Neuronal stem cell (in vitro differentiated cells): ENCODE data around the gene CD58.

Source experiments
- DNase-seq: peaks from one replicate; pipeline ENCODE4 v3.0.0-alpha.2; 2013; ENCODE audit warnings: low spot score
- H2AFZ ChIP-seq: one replicate; pipeline ENCODE4 v1.6.1; 2013; ENCODE audit warnings: mild to moderate bottlenecking, low read length, inconsistent platforms
- H2AK5ac ChIP-seq: 2 replicates; pipeline ENCODE4 v1.6.1; 2013; ENCODE audit warnings: low read depth, mild to moderate bottlenecking, inconsistent platforms, low read length, moderate library complexity, mixed read lengths
- H2BK120ac ChIP-seq: 2 replicates; pipeline ENCODE4 v1.6.1; 2013; ENCODE audit warnings: low read depth, mild to moderate bottlenecking, inconsistent platforms, low read length, moderate library complexity, mixed read lengths
- H2BK12ac ChIP-seq: one replicate; pipeline ENCODE4 v1.6.1; 2013; ENCODE audit warnings: low read length, inconsistent platforms
- H2BK15ac ChIP-seq: 2 replicates; pipeline ENCODE4 v1.6.1; 2013; ENCODE audit warnings: mild to moderate bottlenecking, low read length, inconsistent platforms, mixed read lengths
- H2BK5ac ChIP-seq: one replicate; pipeline ENCODE4 v1.6.1; 2013; ENCODE audit warnings: inconsistent platforms, mild to moderate bottlenecking, low read length, moderate library complexity
- H3K14ac ChIP-seq: one replicate; pipeline ENCODE4 v1.6.1; 2013; ENCODE audit warnings: low read length, inconsistent platforms
- H3K18ac ChIP-seq: 2 replicates; pipeline ENCODE4 v1.6.1; 2013; ENCODE audit warnings: low read length, inconsistent platforms
- H3K23ac ChIP-seq: 2 replicates; pipeline ENCODE4 v1.6.1; 2013; ENCODE audit warnings: low read depth, mild to moderate bottlenecking, mixed read lengths, low read length, inconsistent platforms; ENCODE audit not compliant: poor library complexity
- H3K27ac ChIP-seq: replicated peaks from 3 replicates; pipeline ENCODE4 v1.5.1; 2013; ENCODE audit warnings: low read length, inconsistent platforms
- H3K27me3 ChIP-seq, 3 experiments: 2 replicates each; pipeline ENCODE4 v1.6.1; 2013; ENCODE audit warnings: low read length in 3 of 3, mild to moderate bottlenecking in 2 of 3, inconsistent platforms in 1 of 3, low read depth in 1 of 3, mixed read lengths in 1 of 3, moderate library complexity in 1 of 3; ENCODE audit not compliant: control insufficient read depth in 3 of 3, insufficient read depth in 3 of 3
- H3K36me3 ChIP-seq, 2 donors: replicated peaks in 1 of 2; 2 replicates each; pipeline ENCODE4 v1.6.1; 2013; ENCODE audit warnings: low read length in 2 of 2; ENCODE audit not compliant: control insufficient read depth in 2 of 2, insufficient read depth in 2 of 2
- H3K4ac ChIP-seq: 2 replicates; pipeline ENCODE4 v1.6.1; 2013; ENCODE audit warnings: inconsistent platforms, mild to moderate bottlenecking, low read length, moderate library complexity
- H3K4me1 ChIP-seq, 2 donors: 1 replicate in 1 of 2; 2 replicates in 1 of 2; pipeline ENCODE4 v1.6.1; 2013; ENCODE audit warnings: low read length in 2 of 2, low read depth in 1 of 2; ENCODE audit not compliant: control insufficient read depth in 2 of 2, insufficient read depth in 1 of 2
- H3K4me2 ChIP-seq: one replicate; pipeline ENCODE4 v1.6.1; 2013; ENCODE audit warnings: mild to moderate bottlenecking, low read length, inconsistent platforms; ENCODE audit not compliant: insufficient read depth, poor library complexity, severe bottlenecking
- H3K4me3 ChIP-seq, 2 donors: 2 replicates each; pipeline ENCODE4 v1.5.1; 2013; ENCODE audit warnings: low read length in 2 of 2, mild to moderate bottlenecking in 2 of 2, inconsistent platforms in 1 of 2, moderate library complexity in 1 of 2
- H3K79me1 ChIP-seq: one replicate; pipeline ENCODE4 v1.6.1; 2013; ENCODE audit warnings: low read depth, mild to moderate bottlenecking, inconsistent platforms, low read length, moderate library complexity
- H3K9ac ChIP-seq: one replicate; pipeline ENCODE4 v1.6.1; 2013; ENCODE audit warnings: mild to moderate bottlenecking, low read depth, low read length, inconsistent platforms; ENCODE audit not compliant: poor library complexity
- H3K9me3 ChIP-seq, 2 donors: replicated peaks in 1 of 2; 2 replicates each; pipeline versions ENCODE3 to v1.6.1; 2013; ENCODE audit warnings: low read length in 2 of 2, mild to moderate bottlenecking in 2 of 2, inconsistent platforms in 1 of 2, low read depth in 1 of 2, mixed read lengths in 1 of 2, moderate library complexity in 1 of 2; ENCODE audit not compliant: control insufficient read depth in 2 of 2, insufficient read depth in 1 of 2
- H4K8ac ChIP-seq: one replicate; pipeline ENCODE4 v1.6.1; 2013; ENCODE audit warnings: low read depth, mild to moderate bottlenecking, inconsistent platforms, low read length, moderate library complexity
- H4K91ac ChIP-seq: one replicate; pipeline ENCODE4 v1.6.1; 2013; ENCODE audit warnings: low read length, low read depth, mild to moderate bottlenecking, inconsistent platforms; ENCODE audit not compliant: poor library complexity
- WGBS, 2 donors: extraction: QIAGEN DNeasy Blood & Tissue Kit; methylation state at CpG; one replicate each; pipeline ENCODE4 v1.1.7; 2013; ENCODE audit warnings: missing lambda C conversion rate in 2 of 2, mixed read lengths in 1 of 2; ENCODE audit not compliant: insufficient read length in 2 of 2, insufficient replicate concordance in 1 of 2; ENCODE audit errors: extremely low coverage in 2 of 2; 5-methylcytosine and 5-hydroxymethylcytosine counted together

CD58 gene

DNA sequence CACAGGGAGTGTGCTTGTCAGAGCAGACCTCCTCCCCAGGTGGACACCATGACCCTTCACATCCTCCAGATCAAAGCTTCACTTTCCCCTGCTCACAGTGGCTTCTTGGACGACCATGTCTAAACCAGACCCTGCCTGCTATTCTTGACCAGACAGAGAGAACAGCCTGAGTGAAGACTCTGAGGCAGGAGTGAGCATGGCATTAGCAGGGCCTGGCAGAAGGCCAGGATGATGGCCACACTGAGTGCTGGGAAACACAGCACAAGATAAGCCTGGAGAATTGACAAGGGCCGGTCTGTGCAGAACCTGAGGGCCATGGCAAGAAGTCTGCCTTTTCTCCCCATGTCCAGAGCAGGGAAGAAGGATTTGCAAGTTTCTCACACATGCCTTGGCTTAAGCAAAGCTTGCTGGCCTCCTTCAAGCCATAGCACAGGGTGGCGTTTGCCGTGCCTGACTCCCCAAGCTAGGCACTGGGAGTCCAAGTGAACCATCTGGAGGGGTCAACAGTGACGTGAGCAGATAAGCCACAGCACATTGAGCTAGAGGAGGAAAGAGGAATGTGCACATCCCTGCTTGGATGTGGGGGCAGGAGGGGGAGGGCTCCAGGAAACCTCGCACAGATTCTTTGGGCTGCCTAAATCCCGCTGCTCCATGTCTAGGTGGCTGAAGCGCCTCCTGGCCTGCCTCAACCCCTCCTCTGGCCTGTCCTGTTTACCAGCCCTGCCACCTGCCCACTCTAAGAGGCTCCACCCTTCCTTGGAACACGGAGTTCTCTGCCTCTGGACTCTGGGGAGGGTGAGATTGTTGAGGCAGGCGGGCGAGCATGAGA lies 87.1 kb downstream of the CD58 start:
- no peak overlapping the region for H3K23ac ChIP-seq
- peaks cover 0 to 6% (median 0%) of the 10 kb centered on the region in 3 experiments for H3K27me3 ChIP-seq
- no peak overlapping the region for H2BK5ac ChIP-seq
- H2AK5ac ChIP-seq = no peak overlapping the region
- no peak overlapping the region for H3K9ac ChIP-seq
- DNase-seq = no peak
- H3K36me3 ChIP-seq = no peaks in the 10 kb centered on the region
- H2BK12ac ChIP-seq = peak overlapping the region; percentile 7
- H3K27ac ChIP-seq = no peak overlapping the region
- H2AFZ ChIP-seq = no peak overlapping the region
- no peak overlapping the region for H2BK15ac ChIP-seq
- no peak overlapping the region for H3K4me2 ChIP-seq
- H3K18ac ChIP-seq = peak overlapping the region; percentile 40
- H3K4me3 ChIP-seq = no peak overlapping the region
- H3K79me1 ChIP-seq = no peaks in the 10 kb centered on the region
- H4K8ac ChIP-seq = no peak overlapping the region
- H3K14ac ChIP-seq = no peak overlapping the region
- no peaks in the 10 kb centered on the region for H3K9me3 ChIP-seq
- no peak overlapping the region for H4K91ac ChIP-seq
- H3K4ac ChIP-seq = no peak overlapping the region
- no CpG with 5 or more reads among the region's 11 CpGs for WGBS, 2 donors
- peaks cover 2 to 8% of the 10 kb centered on the region in 2 donors for H3K4me1 ChIP-seq
- H2BK120ac ChIP-seq = no peak overlapping the region

DNA sequence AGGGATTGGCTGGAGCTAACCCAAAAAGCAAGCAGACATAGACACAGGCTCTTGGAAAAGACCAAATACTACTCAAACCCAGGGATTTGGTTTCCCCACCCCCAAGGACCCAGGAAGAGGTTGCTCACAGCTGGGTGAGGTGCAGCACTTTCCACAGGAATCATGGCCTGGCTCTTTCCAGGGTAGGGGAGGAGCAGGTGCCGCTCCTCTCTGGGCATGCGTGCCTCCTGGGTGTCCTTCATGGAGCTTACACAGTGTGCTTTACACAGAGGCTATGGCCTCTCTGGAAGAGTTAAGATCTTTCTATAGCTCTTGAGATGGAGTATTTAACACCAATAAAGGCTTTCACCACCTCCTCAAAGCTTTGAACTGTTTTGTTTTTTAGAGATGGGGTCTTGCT lies 88.3 kb downstream of the CD58 start:
- Histone ChIP-seq H4K91ac (no peak overlapping the region), H2BK12ac (no peak overlapping the region), H3K4ac (no peak overlapping the region), H3K79me1 (no peaks in the 10 kb centered on the region), H3K9ac (no peak overlapping the region), H3K4me3 (no peak overlapping the region), H2BK5ac (no peak overlapping the region), H3K27me3 (no peaks in the 10 kb centered on the region), H3K9me3 (no peaks in the 10 kb centered on the region), H2BK15ac (no peak overlapping the region), H2AK5ac (no peak overlapping the region), H3K18ac (no peak overlapping the region), H2BK120ac (no peak overlapping the region), H3K27ac (no peak overlapping the region), H3K4me1 (peaks cover 6 to 7% of the 10 kb centered on the region in 2 donors), H2AFZ (no peak overlapping the region), H4K8ac (no peak overlapping the region), H3K23ac (no peak overlapping the region), H3K4me2 (no peak overlapping the region), H3K14ac (no peak overlapping the region), H3K36me3 (no peaks in the 10 kb centered on the region)
- no peak for DNase-seq
- no CpG with 5 or more reads among the region's 2 CpGs for WGBS, 2 donors

DNA sequence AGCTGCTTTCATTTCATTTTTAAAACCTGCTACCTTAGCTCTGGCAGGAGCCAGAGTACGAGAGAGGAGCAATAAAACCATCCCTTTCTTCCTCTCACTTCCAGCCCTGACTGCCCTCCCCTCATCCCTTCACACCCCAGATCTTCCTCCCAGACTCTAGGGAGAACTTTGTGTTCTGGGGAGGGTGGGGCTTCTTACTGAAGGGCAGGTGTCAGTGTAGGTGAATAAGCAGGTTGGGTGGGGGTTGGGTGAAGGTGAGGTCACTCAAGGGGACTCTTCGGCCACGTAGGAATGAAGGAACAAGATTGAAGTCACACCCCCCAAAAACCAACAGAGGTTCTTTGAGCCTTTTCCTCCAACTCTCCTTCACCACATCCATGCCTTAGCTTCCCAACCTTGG lies 88.9 kb downstream of the CD58 start:
- H2BK120ac ChIP-seq = no peak overlapping the region
- no peak overlapping the region for H3K9ac ChIP-seq
- no peaks in the 10 kb centered on the region for H3K79me1 ChIP-seq
- no peaks in the 10 kb centered on the region for H3K36me3 ChIP-seq
- no peak overlapping the region for H4K91ac ChIP-seq
- H3K27me3 ChIP-seq = no peaks in the 10 kb centered on the region
- no peak overlapping the region for H2AFZ ChIP-seq
- no peak overlapping the region for H3K14ac ChIP-seq
- no peak overlapping the region for H2AK5ac ChIP-seq
- peaks cover 6 to 7% of the 10 kb centered on the region in 2 donors for H3K4me1 ChIP-seq
- no peak overlapping the region for H3K18ac ChIP-seq
- H2BK15ac ChIP-seq = no peak overlapping the region
- no CpG with 5 or more reads among the region's 3 CpGs for WGBS, 2 donors
- no peak overlapping the region for H3K27ac ChIP-seq
- no peak overlapping the region for H2BK5ac ChIP-seq
- no peaks in the 10 kb centered on the region for H3K9me3 ChIP-seq
- H3K4me2 ChIP-seq = no peak overlapping the region
- H3K4ac ChIP-seq = no peak overlapping the region
- no peak overlapping the region for H2BK12ac ChIP-seq
- no peak overlapping the region for H3K4me3 ChIP-seq
- H4K8ac ChIP-seq = no peak overlapping the region
- DNase-seq = no peak
- H3K23ac ChIP-seq = no peak overlapping the region

DNA sequence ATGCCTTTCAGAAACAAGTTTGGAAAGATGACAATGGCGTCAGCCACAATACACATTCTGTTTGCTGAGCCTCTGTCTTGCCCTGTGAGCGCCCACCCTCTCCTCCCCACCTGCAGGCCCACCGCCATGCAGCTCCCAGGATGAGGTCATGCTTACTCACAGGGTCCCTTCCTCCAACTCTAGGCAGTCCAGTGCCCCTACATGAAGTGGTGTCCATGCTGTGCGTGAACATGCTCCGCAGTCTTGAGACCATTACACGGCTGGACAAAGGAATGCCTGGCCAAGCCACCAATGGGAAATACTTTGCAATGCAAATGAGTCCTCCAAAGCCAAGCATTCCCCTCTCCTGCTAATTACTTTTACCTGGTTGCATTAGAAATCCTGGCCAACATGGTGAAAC lies 92.2 kb downstream of the CD58 start:
- no peak overlapping the region for H3K4me2 ChIP-seq
- no peak overlapping the region for H4K8ac ChIP-seq
- no peaks in the 10 kb centered on the region for H3K27me3 ChIP-seq
- DNase-seq = no peak
- peaks cover 3 to 4% of the 10 kb centered on the region in 2 donors for H3K4me1 ChIP-seq
- no peak overlapping the region for H3K27ac ChIP-seq
- no peak overlapping the region for H3K4ac ChIP-seq
- H2AFZ ChIP-seq = peak overlapping the region; percentile 56
- H2BK120ac ChIP-seq = no peak overlapping the region
- H2BK5ac ChIP-seq = no peak overlapping the region
- H2BK15ac ChIP-seq = no peak overlapping the region
- H2AK5ac ChIP-seq = no peak overlapping the region
- no peak overlapping the region for H2BK12ac ChIP-seq
- H3K14ac ChIP-seq = no peak overlapping the region
- peak overlapping the region in 1 of 2 donors; percentile 34 for H3K4me3 ChIP-seq
- peak overlapping the region; percentile 63 for H3K18ac ChIP-seq
- H3K36me3 ChIP-seq = no peaks in the 10 kb centered on the region
- H4K91ac ChIP-seq = no peak overlapping the region
- WGBS, 2 donors = no CpG with 5 or more reads among the region's 6 CpGs
- H3K23ac ChIP-seq = no peak overlapping the region
- no peaks in the 10 kb centered on the region for H3K9me3 ChIP-seq
- no peaks in the 10 kb centered on the region for H3K79me1 ChIP-seq
- H3K9ac ChIP-seq = no peak overlapping the region
